DOHH2 (cell line): ENCODE measurements around the gene ZNF641.

Experiments
- H3F3A ChIP-seq: fragments of 200-600 bp; sonication (generic), shearing (Covaris generic); 2 replicates; pipeline ENCODE4 v1.6.0; 2016; ENCODE audit warnings: antibody characterized with exemption, mild to moderate bottlenecking; ENCODE audit not compliant: control insufficient read depth, insufficient read depth
- H3K27ac ChIP-seq: fragments of 200-600 bp; sonication (generic); 2 replicates; pipeline ENCODE4 v1.5.1; 2014; ENCODE audit warnings: low read depth, mild to moderate bottlenecking, low read length, moderate library complexity
- H3K27me3 ChIP-seq: fragments of 200-600 bp; sonication (generic); 2 replicates; pipeline ENCODE4 v1.6.1; 2014; ENCODE audit warnings: mild to moderate bottlenecking, low read length, mixed read lengths; ENCODE audit not compliant: control insufficient read depth
- H3K36me3 ChIP-seq: fragments of 200-600 bp; sonication (generic); 2 replicates; pipeline ENCODE4 v1.6.1; 2014; ENCODE audit warnings: mild to moderate bottlenecking, low read length, moderate library complexity, mixed read lengths; ENCODE audit not compliant: control insufficient read depth
- H3K4me1 ChIP-seq: fragments of 200-600 bp; sonication (generic); 2 replicates; pipeline ENCODE4 v1.6.1; 2014; ENCODE audit warnings: mild to moderate bottlenecking, low read length, mixed read lengths; ENCODE audit not compliant: control insufficient read depth
- H3K4me2 ChIP-seq: fragments of 200-600 bp; sonication (generic); 2 replicates; pipeline ENCODE4 v1.6.0; 2014; ENCODE audit warnings: mild to moderate bottlenecking, low read length, moderate library complexity
- H3K4me3 ChIP-seq: fragments of 200-600 bp; sonication (generic); 2 replicates; pipeline ENCODE4 v1.5.1; 2014; ENCODE audit warnings: mild to moderate bottlenecking, low read length, mixed read lengths
- H3K79me2 ChIP-seq: fragments of 200-600 bp; sonication (generic); 2 replicates; pipeline ENCODE4 v1.6.1; 2014; ENCODE audit warnings: mild to moderate bottlenecking, low read length, mixed read lengths; ENCODE audit not compliant: control insufficient read depth
- H3K9me2 ChIP-seq: fragments of 200-600 bp; sonication (generic); replicated peaks from 2 replicates; pipeline ENCODE4 v1.6.1; 2014; ENCODE audit warnings: mild to moderate bottlenecking, low read length, mixed read lengths; ENCODE audit not compliant: control insufficient read depth
- H3K9me3 ChIP-seq: fragments of 200-600 bp; sonication (generic); 2 replicates; pipeline ENCODE4 v1.6.1; 2014; ENCODE audit warnings: antibody characterized with exemption, low read length, mixed read lengths; ENCODE audit not compliant: control insufficient read depth, insufficient read depth
- H4K20me1 ChIP-seq: fragments of 200-600 bp; sonication (generic); 2 replicates; pipeline ENCODE4 v1.6.0; 2014; ENCODE audit warnings: low read depth, mild to moderate bottlenecking, antibody characterized with exemption, low read length, moderate library complexity; ENCODE audit not compliant: control insufficient read depth, insufficient read depth
- EZH2phosphoT487 ChIP-seq: fragments of 200-600 bp; sonication (generic); IDR thresholded peaks from 2 replicates; pipeline ENCODE4 v1.6.1; 2017; ENCODE audit warnings: borderline replicate concordance, mild to moderate bottlenecking, antibody characterized with exemption, low read length, moderate library complexity, mixed read lengths
- TF ChIP-seq, protein P1 (sequence below): fragments of 200-600 bp; sonication (generic); IDR thresholded peaks from one replicate; pipeline ENCODE4 v1.5.1; 2014; ENCODE audit warnings: antibody characterized with exemption, mild to moderate bottlenecking, low read depth, low read length; ENCODE audit not compliant: poor library complexity, severe bottlenecking

The ZNF641 gene

DNA sequence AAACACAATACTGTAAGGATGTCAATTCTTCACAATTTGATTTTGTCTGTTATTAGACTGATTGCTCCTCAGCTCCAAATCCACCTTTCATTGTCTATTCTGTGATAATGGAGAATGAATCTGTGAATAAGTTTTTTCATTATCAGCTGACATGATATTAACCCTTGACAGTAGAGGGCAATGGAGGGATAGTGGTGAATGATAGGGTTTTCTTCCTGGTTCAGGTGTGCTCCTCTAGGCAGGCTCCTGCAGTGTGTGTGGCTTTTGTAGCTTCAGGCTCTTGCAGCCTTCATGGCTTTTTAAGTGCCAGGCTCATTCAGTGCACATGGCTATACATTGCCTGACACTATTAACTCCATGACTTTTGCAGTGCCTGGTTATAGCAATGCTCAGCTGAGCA, 23.4 kb upstream of the ZNF641 start:
- H3K4me3 ChIP-seq, result no peak overlapping the region
- H3K4me2 ChIP-seq, result no peak overlapping the region
- no peaks in the 10 kb centered on the region for H4K20me1 ChIP-seq
- no peaks in the 10 kb centered on the region for H3K9me2 ChIP-seq
- no peaks in the 10 kb centered on the region for H3K27me3 ChIP-seq
- no peaks in the 10 kb centered on the region for H3K4me1 ChIP-seq
- H3K9me3 ChIP-seq, result no peaks in the 10 kb centered on the region
- H3K36me3 ChIP-seq, result no peaks in the 10 kb centered on the region
- H3F3A ChIP-seq, result no peaks in the 10 kb centered on the region
- H3K27ac ChIP-seq, result no peak overlapping the region
- no peak for TF ChIP-seq EZH2phosphoT487
- TF ChIP-seq, protein P1, sequence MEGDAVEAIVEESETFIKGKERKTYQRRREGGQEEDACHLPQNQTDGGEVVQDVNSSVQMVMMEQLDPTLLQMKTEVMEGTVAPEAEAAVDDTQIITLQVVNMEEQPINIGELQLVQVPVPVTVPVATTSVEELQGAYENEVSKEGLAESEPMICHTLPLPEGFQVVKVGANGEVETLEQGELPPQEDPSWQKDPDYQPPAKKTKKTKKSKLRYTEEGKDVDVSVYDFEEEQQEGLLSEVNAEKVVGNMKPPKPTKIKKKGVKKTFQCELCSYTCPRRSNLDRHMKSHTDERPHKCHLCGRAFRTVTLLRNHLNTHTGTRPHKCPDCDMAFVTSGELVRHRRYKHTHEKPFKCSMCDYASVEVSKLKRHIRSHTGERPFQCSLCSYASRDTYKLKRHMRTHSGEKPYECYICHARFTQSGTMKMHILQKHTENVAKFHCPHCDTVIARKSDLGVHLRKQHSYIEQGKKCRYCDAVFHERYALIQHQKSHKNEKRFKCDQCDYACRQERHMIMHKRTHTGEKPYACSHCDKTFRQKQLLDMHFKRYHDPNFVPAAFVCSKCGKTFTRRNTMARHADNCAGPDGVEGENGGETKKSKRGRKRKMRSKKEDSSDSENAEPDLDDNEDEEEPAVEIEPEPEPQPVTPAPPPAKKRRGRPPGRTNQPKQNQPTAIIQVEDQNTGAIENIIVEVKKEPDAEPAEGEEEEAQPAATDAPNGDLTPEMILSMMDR, result no peak
- no peaks in the 10 kb centered on the region for H3K79me2 ChIP-seq

DNA sequence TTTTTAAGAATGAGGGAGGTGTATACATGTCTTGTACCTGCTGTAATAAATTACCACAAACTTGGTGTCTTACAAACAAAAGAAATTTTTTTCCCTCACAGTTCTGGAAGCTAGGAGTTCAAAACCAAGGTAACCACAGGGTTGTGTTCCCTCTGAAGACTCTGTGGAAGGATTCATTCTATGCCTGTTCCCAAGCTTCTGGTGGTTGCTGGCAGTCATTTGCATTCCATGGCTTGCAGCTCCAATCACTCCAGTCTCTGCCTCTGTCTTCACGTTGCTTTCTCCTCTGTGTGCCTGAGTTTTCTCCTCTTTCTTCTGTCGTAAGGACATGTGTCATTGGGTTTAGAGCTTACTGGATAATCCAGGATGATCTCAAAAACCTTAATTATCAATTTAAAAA, 15.4 kb upstream of the ZNF641 start:
- Histone ChIP-seq H3K4me2 (no peak overlapping the region), H3K9me3 (no peaks in the 10 kb centered on the region), H3K27ac (no peak overlapping the region), H3K4me3 (no peak overlapping the region), H4K20me1 (no peaks in the 10 kb centered on the region), H3K79me2 (no peaks in the 10 kb centered on the region), H3K9me2 (no peaks in the 10 kb centered on the region), H3F3A (no peaks in the 10 kb centered on the region), H3K27me3 (0 out of 2 replicates have a peak, but pooled peaks cover 3% of the 10 kb centered on the region), H3K4me1 (no peaks in the 10 kb centered on the region), H3K36me3 (no peaks in the 10 kb centered on the region)
- no peak for TF ChIP-seq EZH2phosphoT487
- TF ChIP-seq, protein P1, result no peak

DNA sequence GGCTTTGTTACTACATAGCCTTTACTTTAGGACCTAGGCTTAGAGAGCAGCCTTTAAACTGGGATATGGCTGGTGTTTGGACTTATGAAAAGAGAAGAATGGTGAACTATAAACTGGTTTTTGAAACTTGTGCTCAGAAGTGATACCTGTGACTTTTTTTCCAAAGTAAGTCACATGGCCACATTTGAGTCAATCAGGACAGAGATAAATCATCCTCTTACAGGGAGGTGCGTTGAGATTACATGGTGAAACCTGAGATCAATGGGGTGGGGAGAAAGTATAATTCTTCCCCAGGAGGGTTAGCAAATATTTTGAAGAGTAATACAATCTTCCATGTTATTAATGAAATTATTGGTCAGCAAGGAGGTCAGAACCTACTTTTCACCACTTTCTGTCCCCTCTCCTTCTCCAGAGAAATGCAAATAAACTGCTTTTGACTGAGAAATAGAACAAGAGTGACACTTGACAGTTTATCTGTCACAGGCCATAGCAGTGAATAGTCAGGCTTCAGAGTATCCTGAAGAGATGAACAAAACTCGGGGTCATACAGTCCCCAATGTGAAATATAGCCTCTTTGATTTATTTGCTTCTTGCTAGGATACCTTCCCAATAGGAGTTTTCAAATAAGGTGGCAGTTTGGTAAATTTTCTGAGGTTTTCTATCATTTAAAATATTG, 11.1 kb upstream of the ZNF641 start:
- TF ChIP-seq, protein P1, result no peak
- no peak for TF ChIP-seq EZH2phosphoT487
- no peaks in the 10 kb centered on the region for H3K36me3 ChIP-seq
- H3K4me3 ChIP-seq, result no peak overlapping the region
- H3K9me2 ChIP-seq, result no peaks in the 10 kb centered on the region
- no peaks in the 10 kb centered on the region for H3K27me3 ChIP-seq
- no peaks in the 10 kb centered on the region for H3F3A ChIP-seq
- no peak overlapping the region for H3K27ac ChIP-seq
- H3K79me2 ChIP-seq, result no peaks in the 10 kb centered on the region
- no peaks in the 10 kb centered on the region for H3K4me1 ChIP-seq
- H4K20me1 ChIP-seq, result no peaks in the 10 kb centered on the region
- no peaks in the 10 kb centered on the region for H3K9me3 ChIP-seq
- no peak overlapping the region for H3K4me2 ChIP-seq
